Breast epithelium (tissue), 3 donors: Measurements from ENCODE around the gene PUSL1.

ENCODE experiments used
- POLR2A ChIP-seq: fragments of 450-650 bp; IDR thresholded peaks from one replicate; pipeline ENCODE4 v1.6.1; 2016; ENCODE audit warnings: antibody characterized with exemption, mild to moderate bottlenecking, moderate library complexity
- POLR2AphosphoS5 ChIP-seq, 3 donors: sonication (generic); formaldehyde crosslinking; IDR thresholded peaks; one replicate each; pipeline ENCODE4 v1.6.1; 2017; ENCODE audit warnings: antibody characterized with exemption in 3 of 3
- TF ChIP-seq, protein P1 (sequence below), 3 donors: fragments of 450-650 bp; IDR thresholded peaks; one replicate each; pipeline ENCODE4 v1.5.1; 2016 to 2017; ENCODE audit warnings: antibody characterized with exemption in 3 of 3, mild to moderate bottlenecking in 3 of 3, moderate library complexity in 3 of 3

DNA sequence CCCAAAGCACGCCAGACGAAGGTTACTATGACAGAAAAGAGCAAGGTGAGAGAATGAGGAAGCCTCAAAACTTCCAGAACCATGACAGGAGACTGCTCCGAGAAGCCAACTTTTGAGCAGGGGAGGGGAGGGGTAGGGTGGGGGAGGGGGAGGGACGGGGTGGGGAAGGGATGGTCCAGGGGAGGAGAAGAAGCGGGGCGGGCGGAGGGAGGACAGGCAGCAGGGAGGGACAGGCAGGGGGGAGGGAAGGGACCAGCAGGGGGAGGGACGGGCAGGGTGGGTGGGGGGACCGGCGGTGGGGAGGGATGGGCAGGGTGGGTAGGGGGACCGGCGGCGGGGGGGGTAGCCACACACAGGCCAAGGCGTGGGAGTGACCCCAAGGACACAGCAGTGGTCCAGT is 14.0 kb downstream of the PUSL1 start:
- TF ChIP-seq, protein P1, sequence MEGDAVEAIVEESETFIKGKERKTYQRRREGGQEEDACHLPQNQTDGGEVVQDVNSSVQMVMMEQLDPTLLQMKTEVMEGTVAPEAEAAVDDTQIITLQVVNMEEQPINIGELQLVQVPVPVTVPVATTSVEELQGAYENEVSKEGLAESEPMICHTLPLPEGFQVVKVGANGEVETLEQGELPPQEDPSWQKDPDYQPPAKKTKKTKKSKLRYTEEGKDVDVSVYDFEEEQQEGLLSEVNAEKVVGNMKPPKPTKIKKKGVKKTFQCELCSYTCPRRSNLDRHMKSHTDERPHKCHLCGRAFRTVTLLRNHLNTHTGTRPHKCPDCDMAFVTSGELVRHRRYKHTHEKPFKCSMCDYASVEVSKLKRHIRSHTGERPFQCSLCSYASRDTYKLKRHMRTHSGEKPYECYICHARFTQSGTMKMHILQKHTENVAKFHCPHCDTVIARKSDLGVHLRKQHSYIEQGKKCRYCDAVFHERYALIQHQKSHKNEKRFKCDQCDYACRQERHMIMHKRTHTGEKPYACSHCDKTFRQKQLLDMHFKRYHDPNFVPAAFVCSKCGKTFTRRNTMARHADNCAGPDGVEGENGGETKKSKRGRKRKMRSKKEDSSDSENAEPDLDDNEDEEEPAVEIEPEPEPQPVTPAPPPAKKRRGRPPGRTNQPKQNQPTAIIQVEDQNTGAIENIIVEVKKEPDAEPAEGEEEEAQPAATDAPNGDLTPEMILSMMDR (IDR thresholded peaks at IDR 0.05): no peak
- TF ChIP-seq POLR2A: no peak
- TF ChIP-seq POLR2AphosphoS5 (IDR thresholded peaks at IDR 0.05): no peak
